HG03095 (cell line): Measurements from ENCODE around the gene SHB.

ENCODE experiments used
- ATAC-seq: cut with Tn5 transposase; IDR thresholded peaks from one replicate; pipeline ENCODE4 v1.9.1; 2021; ENCODE audit warnings: moderate library complexity; ENCODE audit not compliant: unreplicated experiment

Gene SHB

DNA sequence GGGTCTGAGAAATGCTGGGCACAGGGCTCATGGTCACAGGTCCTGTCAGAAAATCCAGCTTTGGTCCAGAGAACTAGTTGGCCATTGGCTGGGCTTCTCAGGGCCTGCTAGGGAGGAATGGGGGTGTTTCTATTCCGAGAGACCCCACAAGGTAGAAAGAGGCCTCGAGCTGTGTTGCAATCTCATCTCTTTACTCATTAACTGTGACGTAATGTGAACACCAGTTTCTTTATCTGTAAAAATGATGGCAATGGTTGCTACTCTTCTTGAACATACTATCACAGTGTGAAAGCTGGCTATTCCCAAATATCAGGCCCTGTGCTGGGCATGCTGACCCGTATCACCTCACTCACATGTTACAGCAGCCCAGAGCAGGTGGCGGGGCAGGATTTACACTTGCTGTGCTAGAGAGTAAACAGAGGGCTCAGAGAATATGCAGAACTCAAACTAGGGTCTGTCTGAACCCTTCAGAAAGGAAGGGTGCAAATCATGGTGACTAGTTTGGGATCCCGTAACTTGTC, 129.4 kb downstream of the SHB start:
- ATAC-seq, result no peak

DNA sequence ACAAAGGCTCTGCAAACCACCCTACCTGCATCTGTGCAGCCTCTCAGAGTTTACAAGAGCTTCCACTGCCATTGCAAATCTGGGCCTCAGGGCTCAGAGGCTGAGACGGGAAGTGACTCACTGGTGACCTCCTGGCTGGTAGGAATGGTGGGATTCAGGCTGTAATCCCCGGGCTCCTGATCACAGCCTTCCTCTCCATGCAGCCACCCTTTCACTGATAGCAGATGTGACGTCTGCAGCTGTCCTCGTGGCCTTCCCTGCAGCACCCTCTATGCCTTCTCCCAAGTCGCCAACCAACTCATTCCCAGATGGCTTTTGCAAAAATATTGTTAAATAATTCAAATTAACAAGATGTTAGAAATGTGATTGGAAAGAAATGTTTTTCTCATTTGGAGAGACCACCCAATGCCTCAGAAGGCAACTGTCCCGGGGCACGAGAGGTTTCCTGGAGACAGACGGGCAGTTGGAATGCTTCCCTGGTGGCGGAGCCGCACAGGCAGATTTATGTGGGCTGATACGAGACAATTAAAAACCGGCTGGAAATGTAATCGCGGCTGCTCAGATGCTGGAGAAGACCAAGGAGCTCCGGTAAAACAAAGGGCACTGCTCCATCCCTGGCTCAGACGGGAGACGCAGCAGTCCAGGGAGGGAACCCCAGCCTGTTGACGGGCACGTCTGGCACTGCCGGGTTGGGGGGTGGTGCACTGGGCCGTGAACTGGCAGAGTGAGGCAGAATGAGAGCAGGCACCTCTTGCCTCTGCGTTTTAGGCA, 130.7 kb downstream of the SHB start:
- no peak for ATAC-seq

DNA sequence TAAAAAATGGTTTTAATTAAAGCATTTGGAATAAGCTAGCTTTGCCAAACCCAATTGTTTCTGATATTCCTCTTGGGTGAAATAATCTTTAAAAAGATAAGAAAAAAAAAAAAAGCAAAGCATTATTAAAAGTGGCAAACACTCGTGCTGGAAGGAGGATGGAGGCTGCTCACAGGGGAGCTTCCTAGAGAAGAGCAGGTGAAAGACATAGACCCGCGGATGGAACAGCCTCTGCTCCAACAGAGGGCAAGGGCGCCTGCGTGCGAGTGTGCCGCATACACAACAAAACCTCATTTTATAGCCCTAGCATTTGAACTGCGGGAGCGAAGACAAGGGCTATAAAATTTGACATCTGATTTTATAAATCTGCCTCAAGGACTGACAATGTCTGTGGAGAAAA, 131.7 kb downstream of the SHB start:
- ATAC-seq, result no peak

DNA sequence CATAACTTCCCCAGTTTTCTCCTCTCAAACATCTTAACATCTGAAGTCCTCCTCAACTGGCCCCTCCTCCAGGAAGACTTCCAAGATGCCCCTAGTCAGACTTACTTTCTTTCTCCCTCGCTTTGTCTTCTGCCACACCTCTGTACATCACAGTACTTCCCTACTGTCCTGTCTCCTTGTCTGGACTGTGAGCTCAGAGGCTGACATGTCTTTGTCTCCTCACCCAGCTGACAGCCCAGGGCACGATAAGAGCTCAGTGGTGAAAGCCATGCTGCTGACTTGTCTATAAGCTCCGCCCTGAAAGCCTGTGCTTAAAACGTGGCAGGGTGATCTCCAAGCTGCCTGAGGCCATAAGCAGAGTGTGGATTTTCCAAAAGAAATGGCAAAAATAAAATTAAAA, 132.1 kb downstream of the SHB start:
- ATAC-seq, result no peak

DNA sequence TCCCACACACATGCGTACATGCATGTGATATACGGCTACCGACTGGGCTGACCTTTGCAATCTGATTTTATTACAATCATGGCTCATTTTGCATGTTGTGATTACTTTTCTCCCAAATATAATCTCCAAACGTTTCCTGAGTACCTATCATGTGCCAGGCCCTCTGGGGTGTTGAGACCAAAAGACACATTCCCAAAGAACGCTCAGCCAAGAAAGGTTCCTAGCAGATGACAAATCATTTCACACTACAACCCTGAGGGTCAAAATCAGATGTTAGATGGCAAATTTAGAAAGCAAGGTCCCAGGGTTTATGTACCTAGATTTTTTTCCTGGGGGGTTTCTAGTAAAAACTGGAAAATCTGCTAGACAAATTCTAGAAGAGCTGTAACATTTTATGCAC, 132.7 kb downstream of the SHB start:
- no peak for ATAC-seq

DNA sequence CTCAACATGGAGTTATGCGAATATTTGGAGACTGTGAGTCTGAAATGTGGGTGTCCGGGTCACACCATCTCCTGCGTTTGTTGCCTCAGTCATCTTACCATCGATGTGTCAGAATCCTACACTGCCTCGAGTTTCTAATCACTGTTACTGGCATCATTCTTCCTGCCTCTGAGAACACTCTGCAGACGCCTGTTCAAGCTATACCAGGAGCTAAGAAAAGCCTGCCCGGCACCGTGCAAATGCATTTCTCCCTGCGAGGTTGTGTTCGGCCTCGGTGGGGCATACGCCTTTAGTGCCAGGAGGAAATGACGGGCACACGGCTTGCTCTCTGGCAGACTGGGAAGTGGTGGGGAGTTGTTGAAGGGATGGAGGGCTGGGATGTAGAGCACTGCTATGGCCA, 133.9 kb downstream of the SHB start:
- no peak for ATAC-seq

DNA sequence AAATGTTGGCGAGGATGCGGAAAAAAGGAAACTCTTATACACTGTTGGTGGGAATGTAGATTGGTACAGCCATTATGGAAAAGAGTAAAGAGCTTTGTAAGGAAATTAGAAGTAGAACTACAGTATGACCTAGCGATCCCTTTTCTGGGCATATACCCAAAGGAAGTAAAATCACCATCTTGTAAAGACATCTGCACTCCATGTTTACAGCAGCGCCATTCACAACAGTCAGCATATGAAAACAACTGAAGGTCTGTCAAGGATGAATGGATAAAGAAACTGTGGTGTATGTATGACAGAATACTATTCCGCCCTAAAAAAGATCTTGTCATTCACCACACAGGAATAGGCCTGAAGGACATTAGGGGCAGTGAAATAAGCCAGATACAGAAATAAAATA, 137.4 kb downstream of the SHB start:
- no peak for ATAC-seq

DNA sequence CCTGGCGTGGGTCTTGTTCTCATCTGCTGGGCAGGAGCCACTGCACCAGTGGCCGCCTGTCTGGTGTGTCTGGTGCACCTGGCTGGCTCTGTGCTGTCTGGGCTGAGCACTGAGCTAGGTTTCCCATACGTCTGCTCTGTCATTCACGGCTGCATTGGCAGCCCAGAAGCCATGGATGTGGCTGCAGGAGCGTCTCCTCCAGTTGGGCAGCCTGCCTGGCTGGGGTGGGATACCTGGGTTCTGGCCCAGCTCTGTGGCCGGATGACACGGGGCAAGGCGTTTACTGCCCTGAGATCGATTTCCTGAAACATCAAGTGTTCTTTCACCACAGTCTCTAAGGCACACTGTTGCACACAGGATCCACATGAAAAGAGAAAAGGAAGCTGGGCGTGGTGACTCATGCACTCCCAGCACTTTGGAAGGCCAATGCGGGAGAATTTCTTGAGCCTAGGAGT, 139.6 kb downstream of the SHB start:
- no peak for ATAC-seq

DNA sequence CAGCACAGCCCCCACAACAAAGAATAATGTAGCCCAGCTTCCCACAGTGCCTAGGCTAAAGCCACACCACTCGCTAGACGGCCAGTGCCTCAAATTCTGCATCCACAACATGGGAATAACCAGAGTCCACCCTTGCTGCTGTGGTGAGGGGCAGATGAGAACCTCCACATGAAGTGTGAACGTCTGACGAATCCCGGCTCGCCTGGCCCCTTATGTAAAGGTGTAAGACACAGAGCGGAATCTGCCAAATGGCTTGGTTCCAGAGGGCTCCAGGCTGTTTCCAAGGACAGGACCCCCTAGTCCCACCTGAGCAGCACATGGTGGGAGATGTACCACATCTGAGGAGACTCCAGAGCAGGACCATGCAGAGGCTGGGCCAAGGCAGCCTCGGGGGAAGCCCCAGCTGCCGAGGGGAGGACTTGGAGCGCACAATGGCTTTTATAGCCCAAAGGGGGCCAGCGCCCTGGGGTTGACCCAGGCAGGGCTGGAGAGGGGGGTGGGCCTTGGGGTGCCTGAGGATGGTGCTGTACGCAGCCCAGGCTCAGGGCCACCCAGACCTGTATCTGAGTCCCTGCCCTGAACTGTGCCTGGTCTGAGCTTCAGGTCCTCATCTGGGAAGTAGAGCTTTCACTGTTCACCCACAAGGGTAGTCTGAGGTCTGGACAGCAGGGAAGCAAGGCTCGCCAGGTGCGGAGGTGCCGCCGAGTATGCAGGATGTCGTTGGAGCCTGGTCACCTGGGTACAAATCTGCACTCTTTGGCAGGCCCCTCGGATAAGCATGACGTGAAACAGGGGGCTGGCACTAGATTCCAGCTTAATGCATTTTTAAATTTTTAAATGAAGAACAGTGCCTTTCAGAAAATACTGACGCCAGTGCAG, 140.2 kb downstream of the SHB start:
- no peak for ATAC-seq

DNA sequence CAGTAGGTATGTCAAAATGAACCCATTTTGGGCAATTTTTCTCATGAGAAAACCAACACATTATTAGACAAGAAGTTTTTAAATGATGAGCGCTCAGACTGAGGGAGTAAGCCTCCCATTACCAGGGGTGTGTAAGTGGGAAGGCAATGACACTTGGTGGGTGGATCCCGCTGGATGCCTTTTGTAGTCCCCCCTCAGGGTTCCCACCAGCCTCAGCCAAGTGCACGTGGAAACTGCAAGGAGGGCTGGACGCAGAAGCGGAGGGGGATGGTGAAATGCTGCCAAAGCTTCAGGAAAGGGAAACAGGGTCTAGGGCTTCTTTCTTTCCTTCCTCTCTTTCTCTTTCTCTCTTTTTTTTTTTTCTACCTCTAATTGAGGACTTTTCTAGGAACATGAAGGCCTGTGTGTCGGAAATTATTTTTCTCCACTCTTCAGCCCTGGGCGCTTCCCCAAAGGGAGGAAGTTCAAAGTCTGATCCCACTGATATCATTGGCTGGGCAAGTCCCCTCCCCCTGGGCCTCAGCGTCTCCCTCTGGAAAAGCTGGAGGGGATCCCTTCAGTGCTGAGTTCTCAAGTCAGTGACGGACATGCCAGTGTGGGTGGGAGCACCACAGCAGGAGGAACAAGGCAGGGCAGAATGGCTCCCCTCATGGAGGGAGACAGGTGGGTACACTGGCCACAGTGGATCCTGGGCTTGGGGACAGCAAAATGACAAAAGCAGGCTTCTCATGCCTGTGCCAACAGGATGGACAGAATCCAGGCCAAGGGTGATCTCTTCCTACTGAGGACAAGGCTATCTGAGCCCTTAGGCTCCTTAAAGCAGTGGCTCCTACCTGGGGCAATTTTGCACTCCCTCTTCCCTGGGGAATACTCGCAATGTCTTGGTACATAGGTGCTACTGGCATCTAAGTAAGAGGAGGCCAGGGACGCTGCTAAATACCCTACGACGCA, 141.2 kb downstream of the SHB start:
- ATAC-seq, result no peak

DNA sequence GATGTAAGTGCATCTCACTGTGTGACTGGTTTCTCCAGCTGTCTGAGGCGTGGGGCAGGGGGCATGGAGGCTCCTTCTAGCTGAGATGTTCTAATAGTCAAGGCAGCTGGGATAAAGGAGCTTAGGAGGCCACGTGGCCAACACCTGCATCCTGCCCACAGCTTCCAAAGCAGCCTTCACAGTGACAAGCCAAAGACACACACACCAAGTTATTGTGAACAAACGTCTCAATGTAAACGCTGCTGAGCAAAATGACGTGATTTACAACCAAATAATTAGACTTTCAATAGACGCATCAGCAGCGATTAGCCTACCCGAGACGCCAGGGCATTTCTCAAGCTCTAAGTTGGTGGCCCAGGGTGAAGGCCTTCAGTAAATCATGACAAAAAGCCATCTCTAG, 141.9 kb downstream of the SHB start:
- ATAC-seq, result no peak

DNA sequence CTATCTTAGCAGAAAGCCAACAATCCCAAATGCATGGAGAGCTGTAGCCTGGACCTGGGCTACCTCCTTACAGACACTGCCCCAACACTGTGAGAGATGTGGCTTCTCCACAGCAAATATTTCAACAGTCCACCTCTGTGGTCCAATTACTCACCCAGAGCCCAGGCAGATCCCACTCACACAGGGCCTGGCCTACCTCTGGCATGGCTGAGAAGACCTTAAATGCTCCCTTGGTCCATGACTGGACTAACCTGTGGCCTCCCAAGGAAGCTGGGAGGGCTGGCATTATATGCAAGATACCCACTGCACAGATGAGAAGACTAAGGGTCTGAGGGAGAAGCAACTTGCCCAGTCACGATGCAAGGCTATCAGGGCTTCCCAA, 142.3 kb downstream of the SHB start:
- ATAC-seq, result no peak

DNA sequence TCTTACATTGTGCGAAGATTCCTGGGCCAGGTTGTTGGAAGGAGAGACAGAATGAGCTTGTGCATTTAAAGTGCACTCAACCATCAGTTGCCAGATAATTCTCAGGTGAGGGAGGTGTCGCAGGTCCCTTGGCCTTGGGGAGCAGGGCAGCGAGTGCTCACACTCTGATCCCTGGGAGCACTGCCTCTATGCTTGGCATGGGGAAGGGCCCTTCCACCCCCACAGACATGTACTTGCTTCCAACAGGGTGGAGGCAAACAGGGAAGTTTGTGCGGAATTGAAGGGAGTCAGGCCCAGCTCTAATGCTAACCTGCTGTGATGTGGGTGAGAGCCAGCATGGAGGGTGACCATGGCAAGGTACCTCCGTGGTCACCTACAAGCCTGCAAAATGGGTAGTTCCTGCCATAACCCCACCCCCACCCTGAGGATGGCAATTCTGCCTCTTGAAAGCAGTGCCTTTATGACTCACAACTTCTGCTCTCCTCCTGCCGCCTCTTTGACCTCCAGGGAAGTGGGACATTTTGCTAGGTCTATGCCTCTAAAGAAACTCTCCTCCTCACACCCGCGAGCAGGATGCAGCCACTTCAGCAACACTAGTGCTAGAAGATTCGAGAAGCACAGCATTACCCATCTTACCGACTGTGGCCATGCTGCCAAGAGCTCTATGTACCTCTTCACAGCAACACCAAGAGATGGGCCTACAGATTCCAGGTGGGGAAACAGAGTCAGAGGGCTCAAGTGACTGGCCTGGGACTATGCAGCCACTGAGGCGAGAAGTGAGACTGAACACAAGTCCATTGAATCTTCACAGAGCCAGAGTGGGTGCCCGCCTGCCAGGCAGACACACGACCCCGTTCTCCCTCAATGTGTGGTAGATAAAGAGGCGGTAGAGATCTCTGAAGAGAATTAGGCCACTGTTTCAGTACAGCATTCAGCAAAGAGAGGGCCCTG, 143.0 kb downstream of the SHB start:
- ATAC-seq, result no peak

DNA sequence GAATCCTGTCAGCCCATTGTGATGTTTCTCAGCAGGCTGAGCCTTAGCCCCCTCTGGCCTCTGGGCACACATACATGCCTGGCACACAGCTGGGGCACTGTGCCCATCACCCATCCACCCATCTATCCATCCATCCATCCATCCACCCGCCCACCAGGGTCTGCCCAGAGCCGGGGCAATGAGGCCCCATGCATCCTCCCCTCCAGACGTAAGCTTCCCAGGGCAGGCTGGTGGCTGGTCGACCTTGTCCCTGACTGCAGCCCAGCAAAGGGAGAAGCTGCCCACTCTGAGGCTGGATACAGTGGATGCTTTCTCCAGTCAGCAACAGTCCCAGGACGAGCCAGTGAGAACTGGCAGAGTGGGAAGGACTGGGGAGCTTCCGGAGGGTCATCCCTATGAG, 144.0 kb downstream of the SHB start:
- no peak for ATAC-seq

DNA sequence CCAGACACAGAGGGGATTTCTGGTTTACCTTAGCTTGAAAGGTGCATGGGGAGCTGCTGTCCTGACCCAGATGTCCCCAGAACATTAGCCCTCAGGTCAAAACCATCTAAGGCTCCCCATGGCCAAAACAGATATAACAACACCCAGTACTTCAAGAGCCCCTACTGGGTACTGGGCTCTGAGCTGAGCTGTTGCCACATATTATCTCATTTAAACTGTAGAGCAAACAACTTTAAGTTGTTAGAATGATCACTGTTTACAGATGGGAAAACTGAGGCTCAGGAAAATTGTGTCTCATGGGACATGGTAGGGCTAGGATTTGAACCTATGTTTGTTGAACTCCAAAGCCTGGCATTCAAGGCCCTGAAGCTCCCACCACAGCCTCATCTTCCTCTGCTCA, 144.5 kb downstream of the SHB start:
- ATAC-seq, result no peak

DNA sequence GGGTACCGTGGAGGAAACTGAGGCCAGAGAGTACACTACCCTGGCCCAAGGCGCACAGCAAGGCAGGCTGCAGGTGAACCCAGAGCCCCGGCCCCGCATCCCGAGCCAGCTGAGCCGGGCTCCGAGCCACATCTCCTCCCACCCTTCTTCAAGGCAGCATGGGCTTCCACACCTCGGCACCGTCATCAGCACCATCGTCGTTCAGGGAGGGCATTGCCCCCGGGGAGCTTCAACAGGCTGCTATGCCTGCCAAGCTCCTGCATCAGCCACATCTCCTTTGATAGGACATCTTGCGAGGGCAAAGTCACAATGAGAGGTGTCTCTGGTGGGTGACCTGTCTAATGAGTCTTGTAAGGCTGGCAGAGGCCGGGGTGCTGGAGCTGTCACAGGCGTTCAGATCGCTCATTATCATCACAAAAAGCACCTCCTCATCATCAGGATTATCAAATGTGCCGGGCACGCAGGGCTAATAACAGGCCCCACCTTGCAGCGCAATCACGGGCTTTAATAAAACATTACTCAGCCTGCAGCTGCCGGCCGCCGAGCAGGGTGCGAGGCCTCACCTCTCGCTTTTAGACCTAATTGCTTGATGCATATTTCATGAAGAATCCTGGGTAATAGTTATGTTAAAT, 145.1 kb downstream of the SHB start:
- ATAC-seq, result no peak

DNA sequence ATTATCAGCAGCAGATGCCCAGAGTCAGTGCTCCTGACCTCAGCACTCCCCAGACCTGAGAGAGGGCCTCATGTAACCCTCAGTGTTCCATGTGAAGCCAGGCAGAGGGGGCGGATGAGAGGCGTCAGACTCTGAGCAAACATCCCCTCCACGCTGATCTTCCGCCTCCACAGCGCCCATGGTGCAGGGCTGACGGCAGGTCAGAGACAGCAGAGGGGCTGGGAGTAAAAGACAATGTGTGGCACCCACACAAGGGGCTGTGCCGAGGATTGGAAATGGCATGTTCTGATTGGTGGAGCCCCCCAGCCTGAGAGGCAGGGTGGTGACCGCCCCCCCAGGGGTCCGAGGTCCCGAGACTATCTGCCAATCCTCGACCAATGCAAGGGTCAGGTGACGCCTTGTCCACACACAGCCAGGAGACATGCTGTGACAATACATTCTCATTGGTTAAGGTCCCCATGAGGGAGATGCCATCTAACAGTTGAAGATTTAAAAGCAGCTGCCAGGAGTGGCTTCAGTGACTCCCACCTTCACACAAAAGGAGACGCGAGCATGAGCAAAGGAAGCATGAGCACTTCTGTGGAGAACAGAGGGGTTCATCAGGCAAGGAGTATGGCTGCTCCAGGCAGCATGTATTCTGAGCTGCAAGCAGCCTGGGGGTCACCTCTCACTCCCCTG, 145.8 kb downstream of the SHB start:
- no peak for ATAC-seq

DNA sequence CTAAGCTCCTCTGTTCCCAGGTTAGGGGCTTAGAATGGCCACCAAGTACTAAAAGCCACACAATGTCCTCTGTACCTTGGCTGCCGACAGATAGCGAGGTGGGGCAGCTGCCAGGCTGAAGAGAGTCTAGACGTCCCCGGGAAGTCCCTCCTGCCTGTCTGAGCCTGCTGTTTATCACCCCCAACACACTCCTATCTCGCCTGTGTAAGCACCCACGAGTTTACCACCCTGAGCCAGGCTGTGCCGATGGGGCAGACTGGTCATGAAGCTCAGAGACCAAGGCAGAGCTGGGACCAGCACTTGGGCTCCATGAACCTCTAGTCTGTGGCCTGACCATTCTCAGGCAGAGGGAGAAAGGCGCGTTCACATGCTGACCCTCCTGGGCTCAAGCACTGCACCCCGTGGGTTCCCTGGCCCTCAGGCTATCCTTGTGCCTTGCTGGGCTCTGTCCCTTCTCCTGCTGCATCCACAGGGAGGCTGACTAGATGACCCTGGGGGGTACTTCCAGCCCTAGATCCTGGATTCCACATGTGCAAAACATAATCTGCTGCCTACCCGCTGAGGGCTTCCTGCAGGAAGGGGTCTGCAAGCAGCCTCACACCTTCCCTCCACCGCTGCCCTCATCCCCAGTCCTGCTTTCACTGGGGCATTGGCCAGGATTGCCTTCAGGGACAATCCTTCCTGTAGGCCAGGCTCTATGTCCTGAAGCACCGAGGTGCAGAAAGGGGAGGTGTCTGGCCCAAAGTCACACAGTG, 146.5 kb downstream of the SHB start:
- no peak for ATAC-seq
